K562 (cell line): Measurements from ENCODE around the gene SLC9A1. TPM values are rescaled to one million over a fixed set of nuclear protein-coding genes. Genes with fewer than 3 reads are reported as not detected.

Experiments used
- ARID1B ChIP-seq: fragments of 450-650 bp; IDR thresholded peaks from 2 replicates; pipeline ENCODE4 v1.6.1; 2016; ENCODE audit warnings: antibody characterized with exemption, mild to moderate bottlenecking, inconsistent platforms
- ARID3B ChIP-seq: fragments of 250-450 bp; sonication (Bioruptor Pico); IDR thresholded peaks from 2 replicates; pipeline ENCODE4 v1.4.0; 2020; ENCODE audit warnings: borderline replicate concordance
- ARID4B ChIP-seq: sonication (generic); formaldehyde crosslinking; IDR thresholded peaks from 2 replicates; pipeline ENCODE4 v1.8.0; 2022; ENCODE audit warnings: mild to moderate bottlenecking, missing genetic modification reagents
- CBX3 ChIP-seq, 2 experiments: IDR thresholded peaks; 1 replicate in 1 of 2; 2 replicates in 1 of 2; pipeline ENCODE4 v1.6.1; 2012; ENCODE audit warnings: inconsistent platforms in 2 of 2, low read length in 2 of 2, borderline replicate concordance in 1 of 2, control low read depth in 1 of 2
- CHD2 ChIP-seq: IDR thresholded peaks from 2 replicates; pipeline ENCODE4 v1.6.1; 2011; ENCODE audit warnings: low read depth, low read length
- DPF2 ChIP-seq: fragments of 450-650 bp; IDR thresholded peaks from 2 replicates; pipeline ENCODE4 v1.6.1; 2016
- HDAC3 ChIP-seq: fragments of 450-650 bp; IDR thresholded peaks from 2 replicates; pipeline ENCODE4 v1.6.1; 2018; ENCODE audit warnings: borderline replicate concordance, mild to moderate bottlenecking, moderate library complexity; ENCODE audit not compliant: partially characterized antibody
- HNRNPK ChIP-seq: fragments of 200-400 bp; formaldehyde crosslinking; IDR thresholded peaks from one replicate; pipeline ENCODE4 v1.6.1; 2018; ENCODE audit warnings: mild to moderate bottlenecking, low read depth, low read length; ENCODE audit not compliant: poor library complexity, severe bottlenecking
- HNRNPUL1 ChIP-seq: fragments of 200-400 bp; formaldehyde crosslinking; IDR thresholded peaks from 2 replicates; pipeline ENCODE4 v1.6.1; 2017; ENCODE audit warnings: low read length
- KLF16 ChIP-seq: IDR thresholded peaks from 2 replicates; pipeline ENCODE4 v1.6.1; 2016; ENCODE audit warnings: antibody characterized with exemption
- MTF1 ChIP-seq: fragments of 250-450 bp; sonication (Bioruptor Pico); IDR thresholded peaks from 2 replicates; pipeline ENCODE4 v1.9.0; 2021; ENCODE audit warnings: moderate library complexity, mild to moderate bottlenecking, inconsistent platforms, borderline replicate concordance
- TRIM28 ChIP-seq: fragments of 450-650 bp; IDR thresholded peaks from 2 replicates; pipeline ENCODE4 v1.6.1; 2017
- ZMIZ1 ChIP-seq, 2 experiments: fragments of 150-350 bp in 1 of 2; IDR thresholded peaks; 2 replicates each; pipeline ENCODE4 v1.6.1; 2012 to 2016; ENCODE audit warnings: low read depth in 2 of 2, low read length in 2 of 2, mild to moderate bottlenecking in 1 of 2, moderate library complexity in 1 of 2
- ZNF277 ChIP-seq: fragments of 250-450 bp; sonication (Bioruptor Pico); IDR thresholded peaks from 2 replicates; pipeline ENCODE4 v1.8.0; 2022; ENCODE audit warnings: inconsistent platforms, mild to moderate bottlenecking, moderate library complexity, borderline replicate concordance
- ZZZ3 ChIP-seq: fragments of 450-650 bp; IDR thresholded peaks from 2 replicates; pipeline ENCODE4 v1.6.1; 2016; ENCODE audit warnings: antibody characterized with exemption, mild to moderate bottlenecking, moderate library complexity
- polyA plus RNA-seq, 8 experiments: library from polyadenylated mRNA; depleted of rRNA in 4 of 8; stranded (reverse) in 5 of 8; unstranded in 3 of 8; fragments of >200 nt; fragmentation: Nextera tagmentation in 2 of 8; fragmentation: Illumina TruSeq in 1 of 8; extraction: Ambion mirVana in 2 of 8; extraction: Trizol in 1 of 8; gene quantifications; 2 replicates each; pipeline versions ENCODE4 v1.2.1 to v1.2.3, GENCODE V29; 2011 to 2014; ENCODE audit warnings: inconsistent platforms in 1 of 8, missing spikeins in 1 of 8
- total RNA-seq, 7 experiments: library from RNA; depleted of rRNA in 6 of 7; stranded (reverse); fragments of >200 nt in 6 of 7; fragmentation: Illumina TruSeq in 2 of 7; extraction: Trizol in 2 of 7; gene quantifications; 2 replicates each; pipeline versions ENCODE4 v1.2.1 to v1.2.3, GENCODE V29; 2011 to 2021; ENCODE audit warnings: low replicate concordance in 1 of 7

The SLC9A1 gene
- total and polyA plus RNA-seq, 9 of the 15 experiments (the other 6 are each of a cell fraction or from before 2014, with no cell fraction given): 0.59 to 14.4 (median 2.0) TPM

GRCh38 chr1:27144920-27145661 lies 9.8 kb downstream of the SLC9A1 start (continued):
- TF ChIP-seq ZMIZ1 (IDR thresholded peaks at IDR 0.05; ENCODE audit: low read depth in 2 of 2, low read length in 2 of 2): no peak
- TF ChIP-seq ARID4B (CRISPR knock-in tag): no peak
- TF ChIP-seq TRIM28: peak; percentile 95
- TF ChIP-seq HDAC3: no peak
- TF ChIP-seq HNRNPUL1: no peak
- no peak for TF ChIP-seq ARID3B
- no peak for TF ChIP-seq KLF16
- TF ChIP-seq DPF2: no peak
- no peak for TF ChIP-seq MTF1 (CRISPR knock-in tag)
- TF ChIP-seq ZZZ3: no peak
- no peak for TF ChIP-seq CHD2
- TF ChIP-seq ARID1B: no peak
- peak in 1 of 2 experiments; percentile 65; a peak in 1 of 3 replicates for TF ChIP-seq CBX3 (IDR thresholded peaks at IDR 0.05; ENCODE audit: borderline replicate concordance in 1 of 2, low read length in 2 of 2)
- TF ChIP-seq ZNF277 (CRISPR knock-in tag): no peak
- no peak for TF ChIP-seq HNRNPK
